ENCODE data around the gene DMRTB1.

GRCh38 chr1:53414632-53415031 is 44.6 kb upstream of the DMRTB1 start:
- TF ChIP-seq POLR2AphosphoS5 (IDR thresholded peaks at IDR 0.05; ENCODE audit: low read depth, low read length) (no peak), POLR2A (IDR thresholded peaks at IDR 0.05; ENCODE audit: low read depth, low read length) (no peak)

Data from GM12892 (cell line).